IMR-90 (cell line): ENCODE measurements around the gene PPIB.

Source experiments
- BHLHE40 ChIP-seq: fragments of 150-350 bp; IDR thresholded peaks from 2 replicates; pipeline ENCODE4 v1.6.1; 2016; ENCODE audit warnings: mild to moderate bottlenecking, low read depth, low read length
- CEBPB ChIP-seq: IDR thresholded peaks from 2 replicates; pipeline ENCODE4 v1.6.1; 2012; ENCODE audit warnings: low read depth, low read length, improper control_type of control experiment
- CHD1 ChIP-seq: IDR thresholded peaks from 2 replicates; pipeline ENCODE4 v1.6.1; 2012; ENCODE audit warnings: low read depth, low read length, improper control_type of control experiment
- CTCF ChIP-seq: conservative IDR thresholded peaks from 2 replicates; pipeline ENCODE4 v1.5.1; 2012; ENCODE audit warnings: mild to moderate bottlenecking, low read depth, low read length, improper control_type of control experiment
- ELK1 ChIP-seq: fragments of 150-350 bp; IDR thresholded peaks from 2 replicates; pipeline ENCODE4 v1.6.1; 2016; ENCODE audit warnings: low read depth, mild to moderate bottlenecking, low read length, moderate library complexity, borderline replicate concordance
- MAZ ChIP-seq: IDR thresholded peaks from 2 replicates; pipeline ENCODE4 v1.6.1; 2012; ENCODE audit warnings: low read depth, mild to moderate bottlenecking, low read length, improper control_type of control experiment, moderate library complexity, borderline replicate concordance
- POLR2A ChIP-seq: IDR thresholded peaks from 2 replicates; pipeline ENCODE4 v1.6.1; 2012; ENCODE audit warnings: mild to moderate bottlenecking, low read depth, low read length
- RAD21 ChIP-seq: IDR thresholded peaks from 2 replicates; pipeline ENCODE4 v1.6.1; 2012; ENCODE audit warnings: low read length, improper control_type of control experiment
- RCOR1 ChIP-seq: IDR thresholded peaks from 2 replicates; pipeline ENCODE4 v1.6.1; 2012; ENCODE audit warnings: mild to moderate bottlenecking, low read length, improper control_type of control experiment; ENCODE audit not compliant: insufficient replicate concordance
- RFX5 ChIP-seq: IDR thresholded peaks from 2 replicates; pipeline ENCODE4 v1.8.0; 2012; ENCODE audit warnings: low read depth, mild to moderate bottlenecking, low read length, moderate library complexity
- SMC3 ChIP-seq: fragments of 150-350 bp; IDR thresholded peaks from 2 replicates; pipeline ENCODE4 v1.6.1; 2016; ENCODE audit warnings: low read depth, mild to moderate bottlenecking, antibody characterized with exemption, low read length, moderate library complexity
- USF2 ChIP-seq: fragments of 150-350 bp; IDR thresholded peaks from 2 replicates; pipeline ENCODE4 v1.6.1; 2017; ENCODE audit warnings: mild to moderate bottlenecking, antibody characterized with exemption, low read length, low read depth

GRCh38 chr15:64164436-64164835, 1.6 kb upstream of the PPIB start:
- no peak for TF ChIP-seq CTCF
- no peak for TF ChIP-seq RFX5
- no peak for TF ChIP-seq BHLHE40
- TF ChIP-seq RAD21, result no peak
- TF ChIP-seq RCOR1, result no peak
- no peak for TF ChIP-seq POLR2A
- TF ChIP-seq CEBPB, result no peak
- no peak for TF ChIP-seq USF2
- no peak for TF ChIP-seq CHD1
- TF ChIP-seq MAZ, result no peak
- no peak for TF ChIP-seq SMC3
- no peak for TF ChIP-seq ELK1
